HG02798 (cell line): ENCODE measurements around the gene STK32C.

Experiments used
- ATAC-seq: cut with Tn5 transposase; IDR thresholded peaks from one replicate; pipeline ENCODE4 v1.9.1; 2021; ENCODE audit warnings: mild to moderate bottlenecking; ENCODE audit not compliant: unreplicated experiment, poor library complexity

STK32C gene

GRCh38 chr10:132289439-132289838, 18.3 kb downstream of the STK32C start:
- ATAC-seq, result no peak

GRCh38 chr10:132283604-132284382, 24.0 kb downstream of the STK32C start:
- ATAC-seq, result no peak

- ATAC-seq, result no peak
Measured at GRCh38 chr10:132282667-132283603, 24.8 kb downstream of the STK32C start.

GRCh38 chr10:132281915-132282666, 25.7 kb downstream of the STK32C start:
- no peak for ATAC-seq

GRCh38 chr10:132280646-132281074, 27.1 kb downstream of the STK32C start:
- ATAC-seq, result no peak

- no peak for ATAC-seq
Measured at GRCh38 chr10:132279873-132280645, 27.7 kb downstream of the STK32C start.

GRCh38 chr10:132277311-132277741, 30.4 kb downstream of the STK32C start:
- ATAC-seq, result no peak

- no peak for ATAC-seq
Measured at GRCh38 chr10:132276706-132277105, 31.0 kb downstream of the STK32C start.

GRCh38 chr10:132276179-132276675, 31.5 kb downstream of the STK32C start:
- ATAC-seq, result no peak

- ATAC-seq, result no peak
Measured at GRCh38 chr10:132275426-132276178, 32.1 kb downstream of the STK32C start.

GRCh38 chr10:132274986-132275385, 32.8 kb downstream of the STK32C start:
- no peak for ATAC-seq

- no peak for ATAC-seq
Measured at GRCh38 chr10:132274581-132274980, 33.2 kb downstream of the STK32C start.

GRCh38 chr10:132273966-132274365, 33.8 kb downstream of the STK32C start:
- ATAC-seq, result no peak

- no peak for ATAC-seq
Measured at GRCh38 chr10:132273304-132273944, 34.3 kb downstream of the STK32C start.

GRCh38 chr10:132272231-132272971, 35.3 kb downstream of the STK32C start:
- no peak for ATAC-seq

GRCh38 chr10:132271458-132272230, 36.1 kb downstream of the STK32C start:
- no peak for ATAC-seq
